GM19395 (cell line): ENCODE measurements around the gene UBIAD1.
"Not testable (repeated sequence)": the region's sequence is repeated elsewhere in the genome, so short reads cannot be mapped to it uniquely, and the experiment has no call there.

Source experiments
- ATAC-seq: cut with Tn5 transposase; IDR thresholded peaks from one replicate; pipeline ENCODE4 v1.9.1; 2021; ENCODE audit warnings: mild to moderate bottlenecking, moderate library complexity; ENCODE audit not compliant: unreplicated experiment

UBIAD1 gene

GRCh38 chr1:11279152-11279551, 6.2 kb downstream of the UBIAD1 start:
- no peak for ATAC-seq

GRCh38 chr1:11279630-11280029, 6.6 kb downstream of the UBIAD1 start:
- no peak for ATAC-seq

GRCh38 chr1:11280719-11281376, 7.8 kb downstream of the UBIAD1 start:
- ATAC-seq = no peak

- no peak for ATAC-seq
Measured at GRCh38 chr1:11281518-11282331, 8.7 kb downstream of the UBIAD1 start.

GRCh38 chr1:11283151-11283550, 10.2 kb downstream of the UBIAD1 start:
- ATAC-seq = no peak

GRCh38 chr1:11284784-11285183, 11.8 kb downstream of the UBIAD1 start:
- ATAC-seq = no peak

- ATAC-seq = no peak
Measured at GRCh38 chr1:11285883-11286734, 13.1 kb downstream of the UBIAD1 start.

GRCh38 chr1:11286735-11287410, 13.9 kb downstream of the UBIAD1 start:
- ATAC-seq = no peak

- no peak for ATAC-seq
Measured at GRCh38 chr1:11289064-11289463, 16.1 kb downstream of the UBIAD1 start.

- no peak for ATAC-seq
Measured at GRCh38 chr1:11291049-11291448, 18.1 kb downstream of the UBIAD1 start.

GRCh38 chr1:11293856-11294255, 20.9 kb downstream of the UBIAD1 start:
- ATAC-seq = no peak

- no peak for ATAC-seq
Measured at GRCh38 chr1:11294951-11295350, 22.0 kb downstream of the UBIAD1 start.

- no peak for ATAC-seq
Measured at GRCh38 chr1:11295905-11296304, 22.9 kb downstream of the UBIAD1 start.

- not testable (repeated sequence) for ATAC-seq
Measured at GRCh38 chr1:11297774-11298173, 24.8 kb downstream of the UBIAD1 start.

- no peak for ATAC-seq
Measured at GRCh38 chr1:11298390-11299224, 25.6 kb downstream of the UBIAD1 start.

GRCh38 chr1:11299225-11299574, 26.2 kb downstream of the UBIAD1 start:
- no peak for ATAC-seq

GRCh38 chr1:11301601-11302000, 28.6 kb downstream of the UBIAD1 start:
- ATAC-seq = no peak

GRCh38 chr1:11302366-11302765, 29.4 kb downstream of the UBIAD1 start:
- no peak for ATAC-seq

GRCh38 chr1:11305516-11305915, 32.5 kb downstream of the UBIAD1 start:
- ATAC-seq = not testable (repeated sequence)

GRCh38 chr1:11307852-11308251, 34.9 kb downstream of the UBIAD1 start:
- no peak for ATAC-seq
